ENCODE data around the gene PRMT3.
"Not testable (repeated sequence)": the region's sequence is repeated elsewhere in the genome, so short reads cannot be mapped to it uniquely, and the experiment has no call there.

Gene PRMT3

GRCh38 chr11:20357150-20357549, 30.4 kb upstream of the PRMT3 start:
- TF ChIP-seq CTCF (conservative IDR thresholded peaks at IDR 0.05; ENCODE audit: low read depth, low read length), result no peak
- H3K4me3 ChIP-seq (ENCODE audit: low read length), result no peak overlapping the region
- DNase-seq (ENCODE audit: low read depth), result no peak

- TF ChIP-seq CTCF (conservative IDR thresholded peaks at IDR 0.05; ENCODE audit: low read depth, low read length), result no peak
- H3K4me3 ChIP-seq (ENCODE audit: low read length), result no peak overlapping the region
- no peak for DNase-seq (ENCODE audit: low read depth)
These were observed 26.9 kb upstream of the PRMT3 start for GRCh38 chr11:20360650-20361049.

- TF ChIP-seq CTCF (conservative IDR thresholded peaks at IDR 0.05; ENCODE audit: low read depth, low read length), result no peak
- H3K4me3 ChIP-seq (ENCODE audit: low read length), result no peak overlapping the region
- DNase-seq (ENCODE audit: low read depth), result no peak
These were observed 25.0 kb upstream of the PRMT3 start for GRCh38 chr11:20362481-20362880.

GRCh38 chr11:20363149-20363499, 24.4 kb upstream of the PRMT3 start:
- H3K4me3 ChIP-seq (ENCODE audit: low read length), result peak overlapping the region; percentile 56
- DNase-seq (ENCODE audit: low read depth), result no peak
- no peak for TF ChIP-seq CTCF (conservative IDR thresholded peaks at IDR 0.05; ENCODE audit: low read depth, low read length)

- no peak for TF ChIP-seq CTCF (conservative IDR thresholded peaks at IDR 0.05; ENCODE audit: low read depth, low read length)
- no peak for DNase-seq (ENCODE audit: low read depth)
- H3K4me3 ChIP-seq (ENCODE audit: low read length), result peak within 1 kb of the TSS; percentile 56
These were observed 23.8 kb upstream of the PRMT3 start, which contains the start of gene HTATIP2 for GRCh38 chr11:20363500-20364340. HTATIP2 (plus strand) TSS chr11:20363714; CDS start chr11:20364238, 524 bp downstream.

- H3K4me3 ChIP-seq (ENCODE audit: low read length), result peak overlapping the region; percentile 56
- no peak for TF ChIP-seq CTCF (conservative IDR thresholded peaks at IDR 0.05; ENCODE audit: low read depth, low read length)
These were observed 23.1 kb upstream of the PRMT3 start for GRCh38 chr11:20364341-20364792.

GRCh38 chr11:20365465-20365864, 22.1 kb upstream of the PRMT3 start:
- not testable (repeated sequence) for H3K4me3 ChIP-seq (ENCODE audit: low read length)

More at GRCh38 chr11:20364341-20364792, 23.1 kb upstream of the PRMT3 start:
- DNase-seq (ENCODE audit: low read depth), result no peak

More at GRCh38 chr11:20365465-20365864, 22.1 kb upstream of the PRMT3 start:
- DNase-seq (ENCODE audit: low read depth), result not testable (repeated sequence)
